T-helper 9 cell (primary cell): ENCODE results near the gene FOXP4.

Experiments used
- DNase-seq: peaks from one replicate; pipeline ENCODE4 v3.0.0-alpha.2; 2020

FOXP4 gene

GRCh38 chr6:41548098-41548840 is 2.1 kb downstream of the FOXP4 start:
- DNase-seq, result peak; percentile 25

DNA sequence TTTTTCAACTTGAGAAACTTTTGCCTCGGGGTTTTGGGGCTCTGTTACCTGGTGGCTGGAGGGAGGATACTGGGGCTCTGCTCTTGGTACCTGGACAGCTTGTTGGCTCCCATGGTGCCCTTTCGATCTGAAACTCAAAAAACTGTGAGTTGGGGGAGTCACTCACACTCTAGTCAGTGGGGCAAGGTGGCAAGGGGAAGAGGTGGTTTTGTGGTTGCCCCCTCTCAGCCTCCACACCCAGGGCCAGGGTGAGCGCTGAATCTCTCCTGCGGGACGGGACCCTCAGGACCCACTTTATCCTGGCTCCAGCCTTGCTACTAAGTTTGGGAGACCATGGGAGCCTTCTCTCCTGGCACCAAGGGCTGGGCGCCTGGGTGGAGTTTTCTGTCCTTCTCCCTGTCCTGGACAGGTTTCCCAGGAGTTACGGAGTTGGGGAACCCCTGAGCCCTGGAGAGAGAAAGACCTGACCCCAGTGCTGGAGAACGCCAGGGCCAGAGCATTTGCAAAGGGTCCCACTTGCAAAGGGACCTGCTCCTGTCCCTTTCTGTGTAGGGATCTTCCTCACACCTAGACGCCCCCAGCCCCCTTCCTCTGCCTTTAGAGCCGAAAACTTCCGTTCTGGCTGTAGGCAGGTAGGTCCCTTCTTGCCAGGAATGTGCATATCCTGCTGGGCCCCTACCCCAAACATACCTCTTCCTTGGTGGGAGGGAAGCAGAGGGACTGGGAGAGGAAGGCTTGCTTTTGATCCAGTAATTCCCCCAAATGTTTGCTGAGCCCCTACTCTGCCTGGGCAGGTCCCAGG is 2.9 kb downstream of the FOXP4 start:
- DNase-seq, result no peak

- no peak for DNase-seq
These were observed 3.5 kb downstream of the FOXP4 start for GRCh38 chr6:41549673-41550072.

GRCh38 chr6:41551086-41551700 is 5.0 kb downstream of the FOXP4 start:
- DNase-seq, result no peak

- no peak for DNase-seq
These were observed 5.7 kb downstream of the FOXP4 start for GRCh38 chr6:41551857-41552256.

GRCh38 chr6:41552723-41553122 is 6.5 kb downstream of the FOXP4 start:
- no peak for DNase-seq

GRCh38 chr6:41553405-41553999 is 7.3 kb downstream of the FOXP4 start:
- no peak for DNase-seq

DNA sequence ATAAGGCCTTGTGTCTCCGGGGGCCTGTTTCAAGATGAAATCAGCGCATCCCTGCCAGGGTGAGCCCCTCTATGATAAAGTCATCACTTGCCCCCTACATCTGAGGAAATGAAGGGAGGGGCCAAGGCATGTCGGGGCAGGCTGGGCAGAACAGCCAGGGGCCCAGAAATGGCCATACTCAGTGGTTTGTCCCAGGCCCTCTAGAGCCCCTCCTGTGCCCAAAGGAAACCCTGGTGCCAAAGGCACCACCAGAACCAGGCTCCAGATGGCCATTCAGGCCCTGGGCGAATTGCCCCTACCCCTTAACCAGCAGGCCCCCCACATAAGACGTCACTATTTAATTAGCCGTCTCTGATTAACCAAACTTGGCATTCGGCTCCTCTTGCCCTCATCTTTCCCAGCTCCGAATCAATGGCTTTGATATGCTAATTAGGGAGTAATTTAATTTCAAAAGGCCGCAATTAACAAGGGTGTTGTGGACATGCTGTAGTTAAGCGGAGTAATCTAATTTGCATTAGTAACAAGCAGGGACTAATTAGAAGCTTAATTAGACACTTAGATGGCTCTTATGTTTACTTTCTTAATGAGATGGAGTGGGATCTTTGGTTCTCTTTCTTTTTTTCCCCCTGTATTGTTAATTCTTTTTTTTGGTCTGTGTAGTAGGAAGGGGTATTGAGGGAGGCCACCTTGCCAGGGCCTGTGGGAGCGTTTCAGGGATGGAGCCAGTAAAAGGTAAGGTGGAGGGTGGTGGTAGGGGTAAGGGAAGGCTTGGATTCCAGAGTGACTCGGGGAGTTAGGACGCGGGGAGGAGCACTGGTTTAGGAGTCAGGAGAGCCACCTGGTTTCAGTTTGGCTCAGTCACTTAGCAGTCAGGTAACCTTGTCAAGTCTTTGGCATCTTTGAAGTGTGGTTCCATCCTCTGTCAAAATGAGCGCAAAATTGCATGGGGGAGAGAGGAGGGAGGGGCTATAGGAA is 9.4 kb downstream of the FOXP4 start:
- DNase-seq, result no peak

DNA sequence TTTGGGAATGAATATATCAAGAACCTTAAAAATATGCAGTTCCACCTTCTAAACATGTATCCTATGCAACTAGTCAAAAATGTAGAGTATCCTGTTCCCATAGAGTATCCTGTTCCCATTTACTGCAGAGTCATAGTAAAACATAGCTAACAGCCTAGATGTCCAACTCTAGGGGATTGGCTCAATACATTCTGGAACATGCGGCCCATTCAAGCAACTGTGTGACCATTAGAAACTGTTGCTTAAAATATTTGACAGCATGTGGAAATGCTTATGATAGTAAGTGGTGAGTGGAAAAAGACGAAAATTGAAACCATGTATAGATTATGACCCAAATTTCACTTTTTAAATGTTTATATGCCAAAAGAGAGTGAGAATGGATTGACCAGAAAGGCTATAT is 11.2 kb downstream of the FOXP4 start:
- no peak for DNase-seq

DNA sequence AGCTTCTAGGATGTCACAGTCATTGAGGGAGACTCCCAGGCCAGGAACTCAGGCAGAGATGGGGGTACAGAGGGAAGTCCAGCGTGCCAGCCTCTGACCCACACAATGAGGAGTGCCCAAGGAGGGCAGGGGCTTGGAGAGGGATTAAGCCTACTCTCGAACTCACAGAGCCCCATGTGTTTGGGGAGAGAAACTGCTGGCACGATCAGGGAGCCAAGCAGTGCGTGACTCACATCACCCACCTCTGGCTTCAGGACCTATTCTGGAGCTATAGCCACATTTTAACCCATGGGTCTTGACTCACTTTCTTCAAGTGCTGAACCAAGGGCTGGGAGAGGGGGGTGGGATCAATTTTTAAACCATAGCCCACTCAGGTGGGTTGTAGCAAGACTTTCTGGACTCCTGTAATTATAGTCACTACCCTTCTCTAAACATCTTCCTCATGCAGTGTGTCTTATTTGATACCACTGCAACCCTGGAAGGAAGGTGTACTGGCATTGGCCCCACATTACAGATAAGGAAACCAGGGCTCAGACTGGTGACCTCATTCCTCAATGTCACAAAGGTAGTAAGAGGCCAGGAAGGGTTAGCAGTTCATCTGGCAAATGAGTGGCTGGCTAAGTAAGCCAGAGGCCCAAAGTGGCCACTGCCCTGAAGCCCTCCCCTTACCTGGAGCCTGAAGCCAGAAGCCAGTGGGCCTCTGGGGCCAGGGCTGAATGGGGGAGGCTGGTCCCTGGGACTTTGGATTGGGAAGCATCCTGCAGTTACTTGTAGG is 12.0 kb downstream of the FOXP4 start:
- no peak for DNase-seq

- DNase-seq, result no peak
These were observed 13.7 kb downstream of the FOXP4 start for GRCh38 chr6:41559655-41560427.

GRCh38 chr6:41560431-41561192 is 14.4 kb downstream of the FOXP4 start:
- DNase-seq, result peak; percentile 87

GRCh38 chr6:41561416-41561815 is 15.2 kb downstream of the FOXP4 start:
- no peak for DNase-seq

DNA sequence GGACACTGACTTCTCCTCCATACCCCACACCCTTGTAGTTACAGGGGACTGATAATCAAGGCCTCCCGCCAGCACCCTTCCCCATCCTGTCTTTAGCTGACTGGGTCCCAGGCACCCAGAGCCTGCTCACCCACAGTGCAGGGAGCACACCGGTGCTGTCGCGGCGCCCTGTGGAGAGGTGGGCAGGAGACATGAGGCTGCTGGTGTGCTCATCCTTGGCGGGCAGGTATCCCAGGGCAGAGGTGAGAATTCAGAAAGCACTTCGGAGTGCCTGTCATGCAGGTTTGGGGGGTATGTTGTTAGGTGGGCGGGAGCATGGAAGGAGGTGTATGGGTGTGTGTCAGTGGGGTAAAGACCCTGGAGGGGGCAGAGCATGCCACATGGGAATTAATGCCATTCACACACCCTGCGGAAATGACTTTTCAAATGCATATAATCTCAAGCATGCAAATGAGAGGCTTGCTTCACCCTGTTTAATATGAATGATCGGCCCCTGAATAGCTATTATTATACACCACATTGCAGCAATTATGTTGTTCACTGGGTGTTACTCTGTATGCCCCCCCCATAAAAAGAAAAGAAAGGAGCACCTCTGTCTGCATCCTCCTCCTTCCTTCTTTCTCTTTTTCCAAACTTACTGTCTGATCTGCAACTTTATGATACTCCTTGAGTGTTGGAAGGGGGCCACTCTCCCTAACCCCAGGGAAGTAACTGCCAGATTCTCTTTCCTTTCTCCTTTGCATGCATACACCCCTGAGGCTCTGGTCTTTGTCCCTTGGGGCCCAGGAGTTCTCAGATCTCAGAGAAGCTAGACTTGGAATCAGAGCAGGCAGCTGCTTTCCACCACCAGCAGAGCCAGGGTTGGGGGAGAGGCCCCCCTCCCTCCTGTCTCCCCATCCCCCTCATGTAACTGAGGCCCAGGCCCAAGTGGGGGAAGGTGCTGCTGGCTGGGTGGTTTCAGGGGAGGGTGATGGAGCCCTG is 16.0 kb downstream of the FOXP4 start:
- no peak for DNase-seq

DNA sequence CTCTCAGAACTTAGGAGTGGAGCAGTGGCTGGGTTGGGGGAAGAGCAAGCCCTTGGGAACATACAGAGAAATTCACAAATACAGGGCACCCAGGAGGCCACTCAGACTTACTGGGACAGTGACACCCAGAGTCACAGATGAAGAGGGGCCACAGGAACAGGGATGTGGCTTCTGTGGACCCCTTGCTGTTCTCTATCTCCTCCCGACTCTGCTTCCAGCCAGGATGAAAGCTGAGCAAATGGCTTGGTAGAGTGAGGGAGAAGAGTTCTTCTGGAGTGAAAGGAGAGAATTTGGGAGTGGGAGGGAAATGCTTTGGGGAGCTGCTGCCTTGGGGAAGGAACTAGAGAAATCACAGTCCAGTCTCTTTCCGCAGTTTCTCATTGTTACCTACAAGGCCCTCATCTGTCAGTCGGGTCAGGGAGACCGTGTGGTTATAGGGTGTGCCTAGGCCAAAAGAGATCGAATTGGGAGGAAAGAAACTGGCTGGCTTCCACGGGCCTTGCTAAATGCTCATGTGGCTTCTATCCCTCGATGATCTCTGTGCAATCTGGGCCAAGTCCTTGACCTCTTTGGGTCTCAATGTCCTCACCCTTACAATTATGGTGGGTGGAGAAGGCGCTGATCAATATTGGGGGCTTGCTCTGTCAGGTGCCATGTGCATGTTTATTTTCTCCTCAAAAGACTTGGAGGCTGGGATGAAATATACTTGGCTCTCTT is 17.0 kb downstream of the FOXP4 start:
- no peak for DNase-seq

GRCh38 chr6:41564448-41565142 is 18.4 kb downstream of the FOXP4 start:
- DNase-seq, result no peak

GRCh38 chr6:41565701-41566100 is 19.5 kb downstream of the FOXP4 start:
- DNase-seq, result no peak
